Left cardiac atrium (tissue), 4 donors: Measurements from ENCODE around the gene EFCAB5. TPM values are rescaled to one million over a fixed set of nuclear protein-coding genes. Genes with fewer than 3 reads are reported as not detected.
A peak's percentile ranks its signal among the peaks of the same experiment; 100 is the strongest.
"Not testable (repeated sequence)": the region's sequence is repeated elsewhere in the genome, so short reads cannot be mapped to it uniquely, and the experiment has no call there.

ENCODE experiments used
- ATAC-seq, 2 donors: fragments of 200-7000 bp; cut with Tn5 transposase; one replicate each; pipeline ENCODE4 v1.9.1; 2020; ENCODE audit warnings: mild to moderate bottlenecking in 2 of 2, moderate library complexity in 2 of 2
- DNase-seq: peaks from one replicate; pipeline ENCODE4 v3.0.0-alpha.2; 2020
- intact Hi-C, 2 donors: fragments of 100-400 bp; cut with DNase I; formaldehyde crosslinking; loops; one replicate each; pipeline versions ENCODE4 v1.14.1 to v1.15.1; 2022 to 2023
- long read RNA-seq: library from polyadenylated mRNA; unstranded; transcript quantifications from one replicate; pipeline ENCODE4 v2.0.0, GENCODE V29; 2021
- total RNA-seq, 2 donors: library from RNA; stranded (reverse); fragmentation: NEBNext Ultra II Directional; extraction: Animal tissue kit (Norgen Biotek cat#: 25700); gene quantifications; one replicate each; pipeline ENCODE4 v1.2.1, GENCODE V29; 2021
- donor health status: DM: no; HTN: yes; CAD: no.
- donor health status: DM: no; HTN: yes; CAD: no; lungs with severe emphysema.
- donor health status: DM: yes; HTN: yes; CAD: no.
- donor health status: Dilated cardiomyopathy.

EFCAB5 gene
- under 1 TPM in 1 of 2 donors, not detected in 1; 0.09 TPM for total RNA-seq
- long read RNA-seq, result 0 reads

DNA sequence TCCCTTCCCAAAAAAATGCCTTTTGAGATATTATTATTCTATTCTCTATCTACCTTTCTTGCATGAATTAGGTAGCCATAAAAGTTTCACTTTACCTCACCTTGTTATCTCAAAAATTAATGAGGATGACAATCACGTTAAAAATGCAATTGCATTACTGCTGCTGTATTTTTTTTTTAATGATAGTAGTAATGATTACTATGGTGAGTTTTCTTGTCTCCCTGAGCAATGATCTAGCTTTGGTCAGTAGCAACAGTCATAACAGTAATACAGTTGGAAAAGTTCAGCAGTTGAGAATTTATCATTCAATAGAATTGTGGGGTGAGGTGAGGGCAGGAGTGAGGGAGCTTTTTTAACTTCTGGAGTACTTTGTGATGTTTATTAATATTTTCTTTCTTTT is at the start of gene EFCAB5:
TSS of gene EFCAB5 (plus strand) at position 301 of the 400 bp plus-strand sequence. CDS start 163 bp downstream, outside the sequence.
- no peak for ATAC-seq
- intact Hi-C loops, result no loop called here

GRCh38 chr17:29892201-29892600 is 49.2 kb upstream of the EFCAB5 start:
- DNase-seq, result no peak
- ATAC-seq, result no peak
- intact Hi-C loops, result no loop called here

More for the DNA sequence above, at the start of gene EFCAB5:
- DNase-seq, result no peak

- DNase-seq, intact Hi-C loops, ATAC-seq: not testable (repeated sequence)
Measured at GRCh38 chr17:29897136-29897535, 44.3 kb upstream of the EFCAB5 start.

GRCh38 chr17:29903471-29903870 is 38.0 kb upstream of the EFCAB5 start:
- intact Hi-C loops, result no loop called here

DNA sequence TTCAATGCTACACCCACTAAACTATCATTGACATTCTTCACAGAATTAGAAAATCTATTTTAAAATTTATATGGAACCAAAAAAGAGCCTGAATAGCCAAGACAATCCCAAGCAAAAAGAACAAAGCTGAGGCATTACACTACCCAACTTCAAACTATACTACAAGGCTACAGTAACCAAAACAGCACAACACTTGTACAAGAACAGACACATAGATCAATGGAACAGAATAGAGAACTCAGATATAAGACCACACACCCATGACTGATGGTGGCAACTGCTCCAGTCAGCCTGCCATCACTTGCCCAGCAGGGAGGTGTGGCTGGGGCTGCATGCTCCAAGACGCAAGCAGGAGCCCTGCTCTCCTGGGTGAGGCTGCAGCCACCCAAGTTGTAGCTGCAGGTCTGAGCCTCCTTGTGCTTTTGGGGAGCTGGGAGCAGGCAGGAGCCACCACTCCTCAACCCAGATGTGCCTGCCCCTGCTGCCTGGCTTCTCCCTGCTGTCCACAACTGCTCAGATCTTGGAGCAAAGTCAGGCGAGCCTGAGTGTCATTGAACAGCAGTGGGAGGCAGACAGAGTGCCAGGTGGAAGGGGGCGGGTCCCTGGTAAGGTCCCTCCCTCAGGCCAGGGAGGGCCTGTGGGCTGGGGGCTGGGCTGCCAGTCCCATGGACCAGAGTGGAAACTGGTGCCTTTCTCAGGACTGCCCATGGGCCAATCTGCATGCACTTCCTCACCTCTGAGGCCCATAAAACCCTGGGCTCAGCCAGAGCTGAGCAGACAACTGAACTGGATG is 36.2 kb upstream of the EFCAB5 start:
- no peak for ATAC-seq
- intact Hi-C loops, result no loop called here
- no peak for DNase-seq

More at GRCh38 chr17:29903471-29903870, 38.0 kb upstream of the EFCAB5 start:
- ATAC-seq (no peak), DNase-seq (no peak)

GRCh38 chr17:29905879-29906167 is 35.6 kb upstream of the EFCAB5 start:
- DNase-seq (no peak), ATAC-seq (no peak)
- intact Hi-C loops, result no loop called here

GRCh38 chr17:29906969-29907368 is 34.5 kb upstream of the EFCAB5 start:
- DNase-seq (no peak), ATAC-seq (no peak)
- intact Hi-C loops, result no loop called here

DNA sequence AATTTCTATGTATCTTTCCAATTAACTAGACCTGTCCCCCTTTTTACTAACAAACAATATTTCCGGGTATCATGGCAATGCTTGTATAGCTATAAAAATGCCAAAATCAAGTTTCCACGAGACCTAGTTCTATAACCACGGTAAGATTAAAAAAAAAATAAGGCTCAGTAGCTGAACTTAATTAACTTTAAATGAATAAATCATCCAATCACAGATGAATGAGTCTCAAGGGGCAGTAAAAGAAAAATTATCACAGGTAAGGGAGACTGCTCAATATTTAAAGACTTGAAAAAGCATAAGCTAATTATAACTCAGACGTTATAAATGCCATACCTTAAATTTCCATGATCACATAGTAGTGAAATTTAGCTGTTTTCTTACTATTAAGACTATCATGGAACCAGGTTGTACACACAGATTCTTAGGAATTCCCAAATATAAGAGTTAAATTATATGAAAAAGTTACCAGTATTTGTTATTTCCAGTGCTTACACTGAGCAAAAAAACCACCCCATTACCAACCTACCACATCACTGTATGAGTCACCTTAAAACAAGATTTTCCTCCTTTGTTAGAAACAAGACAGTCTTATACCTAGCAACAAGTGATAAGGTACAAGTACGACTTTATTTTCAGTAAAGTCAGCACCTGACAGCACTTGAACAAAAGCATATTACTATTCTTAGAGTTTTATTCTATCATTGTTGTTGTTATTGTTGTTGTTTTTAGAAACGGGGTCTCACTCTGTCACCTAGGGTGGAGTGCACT is 32.0 kb upstream of the EFCAB5 start:
- no peak for ATAC-seq
- DNase-seq, result no peak
- intact Hi-C loops, result loop anchor here in 1 of 2 donors (5.0 kb wide), 1 partner anchor 77 kb away; no protein-coding TSS in a partner anchor

GRCh38 chr17:29911641-29912177 is 29.7 kb upstream of the EFCAB5 start:
- ATAC-seq (no peak), DNase-seq (no peak)
- intact Hi-C loops, result loop anchor here in 1 of 2 donors (5.0 kb wide), 1 partner anchor 79 kb away; no protein-coding TSS in a partner anchor

GRCh38 chr17:29914819-29915537 is 26.5 kb upstream of the EFCAB5 start:
- DNase-seq (no peak), ATAC-seq (no peak)
- intact Hi-C loops, result loop anchor here in 1 of 2 donors (5.0 kb wide), 1 partner anchor 83 kb away; no protein-coding TSS in a partner anchor

GRCh38 chr17:29918016-29918415 is 23.4 kb upstream of the EFCAB5 start:
- intact Hi-C loops, result no loop called here
- ATAC-seq, result no peak
- DNase-seq, result no peak

DNA sequence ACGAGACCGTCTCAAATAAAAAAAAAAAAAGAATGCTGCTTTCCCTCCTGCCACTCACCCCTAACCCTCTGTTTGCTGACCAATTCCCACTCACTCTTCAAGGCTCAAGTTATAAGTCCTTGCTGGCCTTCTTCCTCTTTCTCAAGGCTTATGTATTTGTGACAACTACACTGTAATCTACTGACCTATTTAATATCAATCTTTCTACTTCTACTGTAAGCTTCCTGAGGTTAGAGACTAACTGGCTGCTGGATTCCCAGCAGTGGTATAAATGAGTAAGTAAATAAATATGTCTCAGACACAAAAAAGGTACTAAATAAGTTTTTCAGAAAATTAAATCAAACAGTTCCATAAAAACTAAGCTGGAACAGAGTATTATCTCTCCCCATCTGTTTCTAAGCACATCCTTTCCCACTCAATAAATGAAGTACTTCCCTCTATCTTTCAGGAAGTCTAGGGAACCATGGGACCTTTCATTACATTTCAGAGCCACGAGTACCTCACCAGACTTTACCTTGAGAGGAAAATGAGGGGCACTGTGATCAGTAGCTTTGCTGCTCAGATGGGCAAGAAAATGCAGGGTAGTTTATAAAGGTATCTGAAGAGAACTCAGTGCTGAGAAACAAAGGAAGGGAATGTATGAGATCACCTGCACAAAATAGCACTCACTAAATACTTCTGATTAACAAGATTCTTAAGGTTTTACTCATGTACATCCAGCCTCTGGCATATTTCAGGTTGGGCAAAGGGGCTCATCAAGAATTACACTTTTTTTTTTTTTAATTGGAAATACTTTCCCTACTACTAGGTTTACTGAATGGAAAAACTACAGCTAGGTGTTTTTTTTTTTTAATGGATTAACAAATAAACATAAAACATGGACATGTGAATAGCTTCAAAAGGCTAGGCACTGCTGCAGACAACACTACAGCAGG is 22.2 kb upstream of the EFCAB5 start:
- ATAC-seq (peak in 1 of 2 donors; percentile 67), DNase-seq (no peak)
- intact Hi-C loops, result no loop called here

- intact Hi-C loops, result loop anchor here in 1 of 2 donors (10.0 kb wide), 1 partner anchor 310 kb away; no protein-coding TSS in a partner anchor
Measured at GRCh38 chr17:29924786-29925185, 16.6 kb upstream of the EFCAB5 start.

GRCh38 chr17:29927546-29927945 is 13.9 kb upstream of the EFCAB5 start:
- ATAC-seq (no peak), DNase-seq (no peak)
- intact Hi-C loops, result loop anchor here in 1 of 2 donors (10.0 kb wide), 1 partner anchor 313 kb away; no protein-coding TSS in a partner anchor

More at GRCh38 chr17:29924786-29925185, 16.6 kb upstream of the EFCAB5 start:
- DNase-seq (no peak), ATAC-seq (no peak)

GRCh38 chr17:29929006-29929532 is 12.4 kb upstream of the EFCAB5 start:
- ATAC-seq (no peak), DNase-seq (no peak)
- intact Hi-C loops, result loop anchor here in 1 of 2 donors (10.0 kb wide), 1 partner anchor 314 kb away; no protein-coding TSS in a partner anchor

DNA sequence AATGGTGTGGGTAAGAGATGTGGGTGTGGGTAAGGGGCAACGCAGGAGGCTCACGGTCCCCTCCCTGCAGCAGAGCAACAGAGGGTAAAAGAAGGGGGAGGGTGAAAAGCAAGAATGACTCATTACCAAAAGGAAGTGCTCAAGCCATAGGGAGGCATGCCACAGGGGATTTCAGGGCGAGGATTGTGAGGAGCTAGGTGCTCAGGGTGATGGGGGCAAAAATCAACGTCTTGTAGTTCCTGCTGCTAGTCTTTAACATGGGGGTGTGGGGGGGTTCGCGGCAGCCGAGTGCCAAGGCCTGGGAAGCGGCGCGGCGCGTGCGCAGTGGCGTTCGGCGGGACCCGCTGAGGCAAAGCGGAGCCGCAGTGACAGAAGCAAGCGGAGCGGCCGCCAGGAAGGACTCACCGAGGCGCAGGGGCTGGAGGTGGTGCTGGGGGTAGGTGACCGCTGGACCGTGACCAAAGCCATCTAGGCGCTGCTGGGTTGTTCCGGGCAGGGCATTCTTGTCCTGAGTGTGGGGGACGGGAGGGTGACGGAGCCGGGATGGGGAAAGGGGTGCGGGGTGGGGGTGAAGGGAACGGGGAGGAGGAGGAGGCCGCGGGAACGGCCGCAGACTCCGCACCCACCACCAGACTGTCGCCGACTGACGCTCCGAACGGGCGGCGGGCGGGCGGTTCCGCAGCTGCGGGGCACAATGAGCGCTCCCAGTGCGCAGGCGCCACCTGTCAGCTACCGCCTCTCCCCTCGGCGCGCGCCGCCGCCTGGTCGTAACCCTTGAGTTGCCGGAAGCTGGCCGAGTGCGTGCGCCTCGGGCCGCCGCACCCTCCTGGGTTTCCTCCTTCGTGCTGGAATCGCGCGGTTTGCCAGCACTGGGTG is 11.7 kb upstream of the EFCAB5 start, which contains the start of gene SSH2:
TSS of gene SSH2 (minus strand) at position 696 of the 876 bp plus-strand sequence. CDS start at position 468, 228 bp downstream.
- peak; percentile 96 to 97 for ATAC-seq
- peak; percentile 92 for DNase-seq
- intact Hi-C loops, result loop anchor here (5.0 to 10.0 kb wide), 3 partner anchors 122 to 355 kb away; no protein-coding TSS in a partner anchor
